Liver (tissue), 9 donors: ENCODE data around the gene BARX1. TPM values are rescaled to one million over a fixed set of nuclear protein-coding genes. Genes with fewer than 3 reads are reported as not detected.

Experiments
- DNase-seq: peaks from one replicate; pipeline ENCODE4 v3.0.0-alpha.2; 2017; ENCODE audit warnings: low spot score
- H3K27ac ChIP-seq, 2 donors: one replicate each; pipeline ENCODE4 v1.7.0; 2013; ENCODE audit warnings: inconsistent platforms in 2 of 2, low read length in 2 of 2, control low read depth in 1 of 2, low read depth in 1 of 2, mild to moderate bottlenecking in 1 of 2
- H3K27me3 ChIP-seq, 4 donors: one replicate each; pipeline versions ENCODE4 v1.6.1 to v1.7.0; 2013; ENCODE audit warnings: low read length in 3 of 4, inconsistent platforms in 1 of 4, mild to moderate bottlenecking in 1 of 4, moderate library complexity in 1 of 4; ENCODE audit not compliant: control insufficient read depth in 4 of 4, insufficient read depth in 4 of 4
- H3K36me3 ChIP-seq, 4 donors: one replicate each; pipeline versions ENCODE4 v1.6.1 to v1.7.0; 2013; ENCODE audit warnings: low read length in 3 of 4, mild to moderate bottlenecking in 3 of 4, low read depth in 1 of 4, moderate library complexity in 1 of 4; ENCODE audit not compliant: control insufficient read depth in 4 of 4, insufficient read depth in 3 of 4
- H3K4me1 ChIP-seq, 4 donors: one replicate each; pipeline versions ENCODE4 v1.6.1 to v1.7.0; 2013; ENCODE audit warnings: low read length in 3 of 4, mild to moderate bottlenecking in 3 of 4, moderate library complexity in 1 of 4; ENCODE audit not compliant: control insufficient read depth in 4 of 4, insufficient read depth in 4 of 4
- H3K4me3 ChIP-seq, 3 donors: one replicate each; pipeline versions ENCODE4 v1.6.1 to v1.7.0; 2013; ENCODE audit warnings: low read length in 3 of 3, control low read depth in 1 of 3, low read depth in 1 of 3, mild to moderate bottlenecking in 1 of 3
- H3K9ac ChIP-seq, 2 donors: one replicate each; pipeline ENCODE4 v1.7.0; 2013; ENCODE audit warnings: low read length in 2 of 2, mild to moderate bottlenecking in 2 of 2, moderate library complexity in 2 of 2, control low read depth in 1 of 2, low read depth in 1 of 2
- H3K9me3 ChIP-seq, 4 donors: one replicate each; pipeline versions ENCODE4 v1.6.1 to v1.7.0; 2013; ENCODE audit warnings: low read length in 3 of 4; ENCODE audit not compliant: control insufficient read depth in 4 of 4
- ATF3 ChIP-seq: IDR thresholded peaks from 2 replicates; pipeline ENCODE4 v1.6.1; 2016; ENCODE audit warnings: antibody characterized with exemption
- FOXA1 ChIP-seq: IDR thresholded peaks from 2 replicates; pipeline ENCODE4 v1.6.1; 2016; ENCODE audit warnings: antibody characterized with exemption
- FOXA2 ChIP-seq: IDR thresholded peaks from 2 replicates; pipeline ENCODE4 v1.6.1; 2016; ENCODE audit warnings: antibody characterized with exemption
- GABPA ChIP-seq, 2 donors: IDR thresholded peaks in 1 of 2; conservative IDR thresholded peaks in 1 of 2; 2 replicates each; pipeline ENCODE4 v1.6.1; 2016; ENCODE audit warnings: antibody characterized with exemption in 2 of 2, mild to moderate bottlenecking in 1 of 2, moderate library complexity in 1 of 2
- HNF4A ChIP-seq, 2 donors: conservative IDR thresholded peaks; 2 replicates each; pipeline ENCODE4 v1.6.1; 2016; ENCODE audit warnings: antibody characterized with exemption in 2 of 2, mild to moderate bottlenecking in 2 of 2
- HNF4G ChIP-seq: IDR thresholded peaks from 2 replicates; pipeline ENCODE4 v1.6.1; 2016; ENCODE audit warnings: antibody characterized with exemption
- JUND ChIP-seq, 2 donors: IDR thresholded peaks; 2 replicates each; pipeline ENCODE4 v1.6.1; 2016; ENCODE audit warnings: antibody characterized with exemption in 2 of 2
- MAX ChIP-seq: IDR thresholded peaks from 2 replicates; pipeline ENCODE4 v1.6.1; 2016; ENCODE audit warnings: antibody characterized with exemption
- NR2F2 ChIP-seq: IDR thresholded peaks from 2 replicates; pipeline ENCODE4 v1.6.1; 2016; ENCODE audit warnings: antibody characterized with exemption
- RAD21 ChIP-seq, 2 donors: IDR thresholded peaks; 2 replicates each; pipeline ENCODE4 v1.6.1; 2016; ENCODE audit warnings: antibody characterized with exemption in 2 of 2, mild to moderate bottlenecking in 2 of 2
- RXRA ChIP-seq, 2 donors: IDR thresholded peaks; 2 replicates each; pipeline ENCODE4 v1.6.1; 2017 to 2018; ENCODE audit warnings: antibody characterized with exemption in 2 of 2, mild to moderate bottlenecking in 1 of 2
- SP1 ChIP-seq: IDR thresholded peaks from 2 replicates; pipeline ENCODE4 v1.6.1; 2018; ENCODE audit warnings: antibody characterized with exemption, mild to moderate bottlenecking
- TAF1 ChIP-seq: conservative IDR thresholded peaks from 2 replicates; pipeline ENCODE4 v1.6.1; 2016; ENCODE audit warnings: antibody characterized with exemption, mild to moderate bottlenecking
- YY1 ChIP-seq: IDR thresholded peaks from 2 replicates; pipeline ENCODE4 v1.6.1; 2016; ENCODE audit warnings: antibody characterized with exemption, mild to moderate bottlenecking
- WGBS: extraction: QIAGEN DNeasy Blood & Tissue Kit; methylation state at CpG from one replicate; pipeline ENCODE4 v1.1.7; 2013; 5-methylcytosine and 5-hydroxymethylcytosine counted together
- polyA plus RNA-seq, 2 donors: library from polyadenylated mRNA; stranded (reverse) in 1 of 2; unstranded in 1 of 2; fragments of 200-250 nt in 1 of 2; fragments of >200 nt in 1 of 2; fragmentation: Nextera tagmentation in 1 of 2; extraction: Ambion mirVana in 1 of 2; gene quantifications; one replicate each; pipeline versions ENCODE4 v1.2.1 to v1.2.3, GENCODE V29; 2013 to 2015
- total RNA-seq, 2 donors: library from RNA; depleted of rRNA; stranded (reverse); fragments of >200 nt; gene quantifications; one replicate each; pipeline ENCODE4 v1.2.3, GENCODE V29; 2014
- TF ChIP-seq, protein P1 (sequence below): fragments of 150-350 bp; IDR thresholded peaks from 2 replicates; pipeline ENCODE4 v1.5.1; 2017; ENCODE audit warnings: improper control_type of control experiment, low read depth, low read length; ENCODE audit not compliant: missing input control
- TF ChIP-seq, protein P2 (sequence below): IDR thresholded peaks from 2 replicates; pipeline ENCODE4 v1.6.1; 2016; ENCODE audit warnings: antibody characterized with exemption, mild to moderate bottlenecking
- TF ChIP-seq, protein P3 (sequence below): IDR thresholded peaks from 2 replicates; pipeline ENCODE4 v1.6.1; 2016; ENCODE audit warnings: antibody characterized with exemption
- donor health status: healthy.
- donor health status: healthy.
- donor health status: healthy.
- donor health status: healthy.
- donor health status: healthy.

BARX1 gene
- total and polyA plus RNA-seq, 4 donors = not detected

DNA sequence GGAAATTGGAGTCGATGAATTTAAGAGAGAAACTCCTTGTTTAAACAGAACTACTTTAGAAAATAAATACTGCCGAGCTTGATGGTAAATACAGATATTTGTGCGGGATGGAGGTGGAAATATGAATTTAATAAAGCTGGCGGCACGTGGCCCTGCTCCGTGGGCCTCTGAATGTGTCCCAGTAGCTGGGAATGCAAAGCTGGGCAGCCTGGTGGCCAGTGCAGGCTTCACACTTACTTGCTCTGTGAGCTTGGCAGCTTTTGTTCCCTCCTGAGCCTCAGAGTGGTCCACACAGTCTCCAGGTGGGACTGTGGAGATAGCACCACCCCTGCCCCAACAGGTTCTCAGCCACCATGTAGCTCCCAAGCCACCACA, 45.9 kb downstream of the BARX1 start:
- H3K27me3 ChIP-seq = no peaks in the 10 kb centered on the region
- H3K9me3 ChIP-seq = no peaks in the 10 kb centered on the region
- no peak overlapping the region for H3K4me3 ChIP-seq
- H3K4me1 ChIP-seq = no peaks in the 10 kb centered on the region
- no peak for DNase-seq
- no peak overlapping the region for H3K27ac ChIP-seq
- TF ChIP-seq MAX = no peak
- TF ChIP-seq NR2F2 = no peak
- no peak for TF ChIP-seq RXRA (IDR thresholded peaks at IDR 0.05)
- no peak for TF ChIP-seq HNF4G
- WGBS = 65% methylated on average over 6 of the region's 6 CpGs
- no peak overlapping the region for H3K9ac ChIP-seq
- no peaks in the 10 kb centered on the region for H3K36me3 ChIP-seq

- no peak for TF ChIP-seq RXRA (IDR thresholded peaks at IDR 0.05)
- TF ChIP-seq SP1 = no peak
- no peak for TF ChIP-seq JUND (IDR thresholded peaks at IDR 0.05)
- no peak for TF ChIP-seq ATF3
- TF ChIP-seq FOXA1 = no peak
- TF ChIP-seq YY1 = no peak
- no peak for TF ChIP-seq GABPA (IDR thresholded peaks at IDR 0.05 in 1 of 2, conservative IDR thresholded peaks at IDR 0.05 in 1 of 2)
- TF ChIP-seq, protein P1, sequence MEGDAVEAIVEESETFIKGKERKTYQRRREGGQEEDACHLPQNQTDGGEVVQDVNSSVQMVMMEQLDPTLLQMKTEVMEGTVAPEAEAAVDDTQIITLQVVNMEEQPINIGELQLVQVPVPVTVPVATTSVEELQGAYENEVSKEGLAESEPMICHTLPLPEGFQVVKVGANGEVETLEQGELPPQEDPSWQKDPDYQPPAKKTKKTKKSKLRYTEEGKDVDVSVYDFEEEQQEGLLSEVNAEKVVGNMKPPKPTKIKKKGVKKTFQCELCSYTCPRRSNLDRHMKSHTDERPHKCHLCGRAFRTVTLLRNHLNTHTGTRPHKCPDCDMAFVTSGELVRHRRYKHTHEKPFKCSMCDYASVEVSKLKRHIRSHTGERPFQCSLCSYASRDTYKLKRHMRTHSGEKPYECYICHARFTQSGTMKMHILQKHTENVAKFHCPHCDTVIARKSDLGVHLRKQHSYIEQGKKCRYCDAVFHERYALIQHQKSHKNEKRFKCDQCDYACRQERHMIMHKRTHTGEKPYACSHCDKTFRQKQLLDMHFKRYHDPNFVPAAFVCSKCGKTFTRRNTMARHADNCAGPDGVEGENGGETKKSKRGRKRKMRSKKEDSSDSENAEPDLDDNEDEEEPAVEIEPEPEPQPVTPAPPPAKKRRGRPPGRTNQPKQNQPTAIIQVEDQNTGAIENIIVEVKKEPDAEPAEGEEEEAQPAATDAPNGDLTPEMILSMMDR = no peak
- no peak for TF ChIP-seq RAD21 (IDR thresholded peaks at IDR 0.05)
- TF ChIP-seq HNF4A (conservative IDR thresholded peaks at IDR 0.05) = no peak
- TF ChIP-seq, protein P2, sequence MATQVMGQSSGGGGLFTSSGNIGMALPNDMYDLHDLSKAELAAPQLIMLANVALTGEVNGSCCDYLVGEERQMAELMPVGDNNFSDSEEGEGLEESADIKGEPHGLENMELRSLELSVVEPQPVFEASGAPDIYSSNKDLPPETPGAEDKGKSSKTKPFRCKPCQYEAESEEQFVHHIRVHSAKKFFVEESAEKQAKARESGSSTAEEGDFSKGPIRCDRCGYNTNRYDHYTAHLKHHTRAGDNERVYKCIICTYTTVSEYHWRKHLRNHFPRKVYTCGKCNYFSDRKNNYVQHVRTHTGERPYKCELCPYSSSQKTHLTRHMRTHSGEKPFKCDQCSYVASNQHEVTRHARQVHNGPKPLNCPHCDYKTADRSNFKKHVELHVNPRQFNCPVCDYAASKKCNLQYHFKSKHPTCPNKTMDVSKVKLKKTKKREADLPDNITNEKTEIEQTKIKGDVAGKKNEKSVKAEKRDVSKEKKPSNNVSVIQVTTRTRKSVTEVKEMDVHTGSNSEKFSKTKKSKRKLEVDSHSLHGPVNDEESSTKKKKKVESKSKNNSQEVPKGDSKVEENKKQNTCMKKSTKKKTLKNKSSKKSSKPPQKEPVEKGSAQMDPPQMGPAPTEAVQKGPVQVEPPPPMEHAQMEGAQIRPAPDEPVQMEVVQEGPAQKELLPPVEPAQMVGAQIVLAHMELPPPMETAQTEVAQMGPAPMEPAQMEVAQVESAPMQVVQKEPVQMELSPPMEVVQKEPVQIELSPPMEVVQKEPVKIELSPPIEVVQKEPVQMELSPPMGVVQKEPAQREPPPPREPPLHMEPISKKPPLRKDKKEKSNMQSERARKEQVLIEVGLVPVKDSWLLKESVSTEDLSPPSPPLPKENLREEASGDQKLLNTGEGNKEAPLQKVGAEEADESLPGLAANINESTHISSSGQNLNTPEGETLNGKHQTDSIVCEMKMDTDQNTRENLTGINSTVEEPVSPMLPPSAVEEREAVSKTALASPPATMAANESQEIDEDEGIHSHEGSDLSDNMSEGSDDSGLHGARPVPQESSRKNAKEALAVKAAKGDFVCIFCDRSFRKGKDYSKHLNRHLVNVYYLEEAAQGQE = no peak
- no peak for TF ChIP-seq HNF4G
- TF ChIP-seq NR2F2 = no peak
- TF ChIP-seq, protein P3, sequence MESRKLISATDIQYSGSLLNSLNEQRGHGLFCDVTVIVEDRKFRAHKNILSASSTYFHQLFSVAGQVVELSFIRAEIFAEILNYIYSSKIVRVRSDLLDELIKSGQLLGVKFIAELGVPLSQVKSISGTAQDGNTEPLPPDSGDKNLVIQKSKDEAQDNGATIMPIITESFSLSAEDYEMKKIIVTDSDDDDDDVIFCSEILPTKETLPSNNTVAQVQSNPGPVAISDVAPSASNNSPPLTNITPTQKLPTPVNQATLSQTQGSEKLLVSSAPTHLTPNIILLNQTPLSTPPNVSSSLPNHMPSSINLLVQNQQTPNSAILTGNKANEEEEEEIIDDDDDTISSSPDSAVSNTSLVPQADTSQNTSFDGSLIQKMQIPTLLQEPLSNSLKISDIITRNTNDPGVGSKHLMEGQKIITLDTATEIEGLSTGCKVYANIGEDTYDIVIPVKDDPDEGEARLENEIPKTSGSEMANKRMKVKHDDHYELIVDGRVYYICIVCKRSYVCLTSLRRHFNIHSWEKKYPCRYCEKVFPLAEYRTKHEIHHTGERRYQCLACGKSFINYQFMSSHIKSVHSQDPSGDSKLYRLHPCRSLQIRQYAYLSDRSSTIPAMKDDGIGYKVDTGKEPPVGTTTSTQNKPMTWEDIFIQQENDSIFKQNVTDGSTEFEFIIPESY = no peak
- no peak for TF ChIP-seq TAF1
- TF ChIP-seq FOXA2 = no peak
Measured at GRCh38 chr9:93908591-93909241, 46.4 kb downstream of the BARX1 start.

More at GRCh38 chr9:93908591-93909241, 46.4 kb downstream of the BARX1 start:
- H3K27me3 ChIP-seq = no peaks in the 10 kb centered on the region
- 64% methylated on average over 15 of the region's 15 CpGs for WGBS
- DNase-seq = no peak
- no peaks in the 10 kb centered on the region for H3K4me1 ChIP-seq
- H3K4me3 ChIP-seq = no peak overlapping the region
- no peaks in the 10 kb centered on the region for H3K9me3 ChIP-seq
- no peak overlapping the region for H3K9ac ChIP-seq
- H3K36me3 ChIP-seq = no peaks in the 10 kb centered on the region
- H3K27ac ChIP-seq = no peak overlapping the region
